WTC11 (cell line): ENCODE data around the gene ESRRG. TPM values are rescaled to one million over a fixed set of nuclear protein-coding genes. Genes with fewer than 3 reads are reported as not detected.

Experiments
- ATAC-seq: fragments of 200-7000 bp; cut with Tn5 transposase; 2 replicates; pipeline ENCODE4 v1.10.0; 2021; ENCODE audit warnings: mild to moderate bottlenecking, moderate library complexity
- CTCF ChIA-PET: fragments of 300-600 bp; sonication (Branson Sonifier 250); formaldehyde crosslinking; loops from one replicate; lab custom pipeline; 2021; ENCODE audit warnings: antibody characterized with exemption; lab: Charles Lee
- POLR2A ChIA-PET: fragments of 350-600 bp; sonication (Branson Sonifier 250); formaldehyde crosslinking; loops from one replicate; lab custom pipeline; 2021; ENCODE audit warnings: antibody characterized with exemption; lab: Charles Lee
- DNase-seq: peaks from one replicate; pipeline ENCODE4 v3.0.0; 2021; ENCODE audit warnings: low spot score
- H3K27ac Mint-ChIP-seq: 2 replicates; pipeline ENCODE4 v1.8.0; 2021; ENCODE audit warnings: mixed read lengths
- H3K27me3 Mint-ChIP-seq: 2 replicates; pipeline ENCODE4 v1.8.0; 2021; ENCODE audit warnings: low read depth, mild to moderate bottlenecking, moderate library complexity, mixed read lengths
- H3K36me3 Mint-ChIP-seq: 2 replicates; pipeline ENCODE4 v1.8.0; 2021; ENCODE audit warnings: mixed read lengths
- H3K4me1 Mint-ChIP-seq: 2 replicates; pipeline ENCODE4 v1.8.0; 2022; ENCODE audit warnings: mixed read lengths
- H3K4me3 Mint-ChIP-seq: 2 replicates; pipeline ENCODE4 v1.8.0; 2021; ENCODE audit warnings: mild to moderate bottlenecking, moderate library complexity, mixed read lengths
- H3K9me3 Mint-ChIP-seq: 2 replicates; pipeline ENCODE4 v1.8.0; 2021; ENCODE audit warnings: mixed read lengths
- ATF1 ChIP-seq: sonication (generic); formaldehyde crosslinking; IDR thresholded peaks from 2 replicates; pipeline ENCODE4 v1.8.1; 2023; ENCODE audit warnings: mild to moderate bottlenecking, moderate library complexity, missing genetic modification reagents
- FOXJ3 ChIP-seq: sonication (generic); formaldehyde crosslinking; IDR thresholded peaks from 2 replicates; pipeline ENCODE4 v1.9.0; 2021; ENCODE audit warnings: missing genetic modification reagents, mild to moderate bottlenecking, borderline replicate concordance
- FOXK1 ChIP-seq: sonication (generic); formaldehyde crosslinking; IDR thresholded peaks from 2 replicates; pipeline ENCODE4 v1.8.0; 2022; ENCODE audit warnings: mild to moderate bottlenecking, moderate library complexity, missing genetic modification reagents
- GABPB1 ChIP-seq: sonication (generic); formaldehyde crosslinking; IDR thresholded peaks from 2 replicates; pipeline ENCODE4 v1.8.1; 2023; ENCODE audit warnings: mild to moderate bottlenecking, missing genetic modification reagents
- HMGA2 ChIP-seq: fragments of 250-450 bp; sonication (Bioruptor Pico); IDR thresholded peaks from 2 replicates; pipeline ENCODE4 v1.4.0; 2021; ENCODE audit warnings: mild to moderate bottlenecking, moderate library complexity
- KAT7 ChIP-seq: sonication (generic); formaldehyde crosslinking; IDR thresholded peaks from 2 replicates; pipeline ENCODE4 v1.8.1; 2023; ENCODE audit warnings: missing genetic modification reagents, mild to moderate bottlenecking, borderline replicate concordance
- MAX ChIP-seq: sonication (generic); formaldehyde crosslinking; IDR thresholded peaks from 2 replicates; pipeline ENCODE4 v1.8.0; 2022; ENCODE audit warnings: mild to moderate bottlenecking, missing genetic modification reagents
- MYBL2 ChIP-seq: sonication (generic); formaldehyde crosslinking; IDR thresholded peaks from 2 replicates; pipeline ENCODE4 v1.8.1; 2023; ENCODE audit warnings: mild to moderate bottlenecking, moderate library complexity, missing genetic modification reagents
- NR2C2 ChIP-seq: sonication (generic); formaldehyde crosslinking; IDR thresholded peaks from 2 replicates; pipeline ENCODE4 v1.8.0; 2022; ENCODE audit warnings: mild to moderate bottlenecking, missing genetic modification reagents
- NR3C1 ChIP-seq: sonication (generic); formaldehyde crosslinking; conservative IDR thresholded peaks from 2 replicates; pipeline ENCODE4 v1.8.1; 2023; ENCODE audit warnings: low read depth, mild to moderate bottlenecking, missing genetic modification reagents
- RELA ChIP-seq: sonication (generic); formaldehyde crosslinking; IDR thresholded peaks from 2 replicates; pipeline ENCODE4 v1.8.1; 2022; ENCODE audit warnings: missing genetic modification reagents, mild to moderate bottlenecking, borderline replicate concordance
- TCF7 ChIP-seq: sonication (generic); formaldehyde crosslinking; IDR thresholded peaks from 2 replicates; pipeline ENCODE4 v1.8.0; 2022; ENCODE audit warnings: mild to moderate bottlenecking, low read depth, missing genetic modification reagents, moderate library complexity
- TEAD1 ChIP-seq: sonication (generic); formaldehyde crosslinking; IDR thresholded peaks from 2 replicates; pipeline ENCODE4 v1.8.0; 2022; ENCODE audit warnings: mild to moderate bottlenecking, missing genetic modification reagents
- ZBTB21 ChIP-seq: sonication (generic); formaldehyde crosslinking; IDR thresholded peaks from 2 replicates; pipeline ENCODE4 v1.8.1; 2023; ENCODE audit warnings: mild to moderate bottlenecking, missing genetic modification reagents, borderline replicate concordance
- ZNF263 ChIP-seq: sonication (generic); formaldehyde crosslinking; IDR thresholded peaks from 2 replicates; pipeline ENCODE4 v1.8.1; 2022; ENCODE audit warnings: low read depth, mild to moderate bottlenecking, moderate library complexity, missing genetic modification reagents
- ZNF317 ChIP-seq: sonication (generic); formaldehyde crosslinking; IDR thresholded peaks from 2 replicates; pipeline ENCODE4 v1.8.1; 2023; ENCODE audit warnings: low read depth, mild to moderate bottlenecking, moderate library complexity, missing genetic modification reagents, borderline replicate concordance
- ZNF423 ChIP-seq: fragments of 250-450 bp; sonication (Bioruptor Pico); IDR thresholded peaks from 2 replicates; pipeline ENCODE4 v2.1.2; 2022; ENCODE audit warnings: mild to moderate bottlenecking, moderate library complexity
- ZNF425 ChIP-seq: fragments of 250-450 bp; sonication (Bioruptor Pico); conservative IDR thresholded peaks from 2 replicates; pipeline ENCODE4 v1.9.0; 2021; ENCODE audit warnings: mild to moderate bottlenecking
- ZNF512 ChIP-seq: sonication (generic); formaldehyde crosslinking; IDR thresholded peaks from 2 replicates; pipeline ENCODE4 v1.8.1; 2022; ENCODE audit warnings: missing genetic modification reagents, borderline replicate concordance
- total RNA-seq: library from RNA; stranded (reverse); gene quantifications from 3 replicates; pipeline ENCODE4 v1.2.3, GENCODE V29; 2021
- TF ChIP-seq, protein P1 (sequence below): fragments of 250-450 bp; sonication (Bioruptor Pico); IDR thresholded peaks from 2 replicates; pipeline ENCODE4 v1.9.0; 2021; ENCODE audit warnings: mild to moderate bottlenecking, borderline replicate concordance
- TF ChIP-seq, protein P2 (sequence below): sonication (generic); formaldehyde crosslinking; IDR thresholded peaks from 2 replicates; pipeline ENCODE4 v1.8.1; 2023; ENCODE audit warnings: mild to moderate bottlenecking, moderate library complexity, missing genetic modification reagents
- TF ChIP-seq, protein P3 (sequence below): sonication (generic); formaldehyde crosslinking; conservative IDR thresholded peaks from 2 replicates; pipeline ENCODE4 v1.8.1; 2022; ENCODE audit warnings: mild to moderate bottlenecking, missing genetic modification reagents

Gene ESRRG
- total RNA-seq, 1 experiment from 2014 or later = 2.3 TPM

DNA sequence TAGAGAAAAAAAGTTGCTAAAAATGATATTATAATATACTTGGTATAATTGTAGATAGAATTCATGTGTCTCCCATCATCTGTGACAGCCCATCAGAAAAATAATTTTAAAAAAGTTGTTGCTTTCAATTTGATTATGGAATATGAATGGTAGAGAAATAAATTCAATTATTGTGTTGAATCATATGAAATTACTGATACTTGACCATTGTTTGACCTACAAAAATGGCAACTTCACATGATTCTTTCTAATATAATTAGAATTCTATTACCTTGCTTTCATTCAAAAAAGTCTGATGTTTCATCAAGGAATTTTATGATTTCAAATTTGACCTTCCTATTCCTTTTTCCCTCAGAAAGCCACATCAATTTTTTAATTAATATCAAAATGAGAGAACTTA is 11.5 kb downstream of the ESRRG start (continued):
- TF ChIP-seq, protein P1, sequence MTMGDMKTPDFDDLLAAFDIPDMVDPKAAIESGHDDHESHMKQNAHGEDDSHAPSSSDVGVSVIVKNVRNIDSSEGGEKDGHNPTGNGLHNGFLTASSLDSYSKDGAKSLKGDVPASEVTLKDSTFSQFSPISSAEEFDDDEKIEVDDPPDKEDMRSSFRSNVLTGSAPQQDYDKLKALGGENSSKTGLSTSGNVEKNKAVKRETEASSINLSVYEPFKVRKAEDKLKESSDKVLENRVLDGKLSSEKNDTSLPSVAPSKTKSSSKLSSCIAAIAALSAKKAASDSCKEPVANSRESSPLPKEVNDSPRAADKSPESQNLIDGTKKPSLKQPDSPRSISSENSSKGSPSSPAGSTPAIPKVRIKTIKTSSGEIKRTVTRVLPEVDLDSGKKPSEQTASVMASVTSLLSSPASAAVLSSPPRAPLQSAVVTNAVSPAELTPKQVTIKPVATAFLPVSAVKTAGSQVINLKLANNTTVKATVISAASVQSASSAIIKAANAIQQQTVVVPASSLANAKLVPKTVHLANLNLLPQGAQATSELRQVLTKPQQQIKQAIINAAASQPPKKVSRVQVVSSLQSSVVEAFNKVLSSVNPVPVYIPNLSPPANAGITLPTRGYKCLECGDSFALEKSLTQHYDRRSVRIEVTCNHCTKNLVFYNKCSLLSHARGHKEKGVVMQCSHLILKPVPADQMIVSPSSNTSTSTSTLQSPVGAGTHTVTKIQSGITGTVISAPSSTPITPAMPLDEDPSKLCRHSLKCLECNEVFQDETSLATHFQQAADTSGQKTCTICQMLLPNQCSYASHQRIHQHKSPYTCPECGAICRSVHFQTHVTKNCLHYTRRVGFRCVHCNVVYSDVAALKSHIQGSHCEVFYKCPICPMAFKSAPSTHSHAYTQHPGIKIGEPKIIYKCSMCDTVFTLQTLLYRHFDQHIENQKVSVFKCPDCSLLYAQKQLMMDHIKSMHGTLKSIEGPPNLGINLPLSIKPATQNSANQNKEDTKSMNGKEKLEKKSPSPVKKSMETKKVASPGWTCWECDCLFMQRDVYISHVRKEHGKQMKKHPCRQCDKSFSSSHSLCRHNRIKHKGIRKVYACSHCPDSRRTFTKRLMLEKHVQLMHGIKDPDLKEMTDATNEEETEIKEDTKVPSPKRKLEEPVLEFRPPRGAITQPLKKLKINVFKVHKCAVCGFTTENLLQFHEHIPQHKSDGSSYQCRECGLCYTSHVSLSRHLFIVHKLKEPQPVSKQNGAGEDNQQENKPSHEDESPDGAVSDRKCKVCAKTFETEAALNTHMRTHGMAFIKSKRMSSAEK = no peak
- no peak for TF ChIP-seq GABPB1
- no peak for TF ChIP-seq ZNF317 (CRISPR knock-in tag)
- no peak for TF ChIP-seq KAT7 (CRISPR knock-in tag)
- no peak for TF ChIP-seq ZBTB21

- CTCF ChIA-PET = interaction anchor here (0.7 kb wide), 1 partner anchor 623 kb away, joined by 3 read pairs; no protein-coding TSS in a partner anchor
- Mint-ChIP-seq H3K4me1 (peaks cover 16% of the 10 kb centered on the region), H3K4me3 (no peak overlapping the region), H3K36me3 (no peaks in the 10 kb centered on the region), H3K9me3 (no peaks in the 10 kb centered on the region), H3K27me3 (no peaks in the 10 kb centered on the region), H3K27ac (no peak overlapping the region)
- DNase-seq (no peak), ATAC-seq (peak; percentile 60)
- TF ChIP-seq MAX (no peak), FOXK1 (no peak), HMGA2 (CRISPR knock-in tag) (no peak), ZNF263 (CRISPR knock-in tag) (no peak), ZNF317 (CRISPR knock-in tag) (no peak), ZBTB21 (no peak), FOXJ3 (CRISPR knock-in tag) (no peak), TEAD1 (no peak), ZNF512 (no peak), ATF1 (CRISPR knock-in tag) (no peak), TCF7 (CRISPR knock-in tag) (no peak), RELA (CRISPR knock-in tag) (no peak), MYBL2 (no peak), NR3C1 (CRISPR knock-in tag) (no peak), ZNF425 (no peak), ZNF423 (CRISPR knock-in tag) (no peak), NR2C2 (no peak), KAT7 (CRISPR knock-in tag) (no peak)
- TF ChIP-seq, protein P2, sequence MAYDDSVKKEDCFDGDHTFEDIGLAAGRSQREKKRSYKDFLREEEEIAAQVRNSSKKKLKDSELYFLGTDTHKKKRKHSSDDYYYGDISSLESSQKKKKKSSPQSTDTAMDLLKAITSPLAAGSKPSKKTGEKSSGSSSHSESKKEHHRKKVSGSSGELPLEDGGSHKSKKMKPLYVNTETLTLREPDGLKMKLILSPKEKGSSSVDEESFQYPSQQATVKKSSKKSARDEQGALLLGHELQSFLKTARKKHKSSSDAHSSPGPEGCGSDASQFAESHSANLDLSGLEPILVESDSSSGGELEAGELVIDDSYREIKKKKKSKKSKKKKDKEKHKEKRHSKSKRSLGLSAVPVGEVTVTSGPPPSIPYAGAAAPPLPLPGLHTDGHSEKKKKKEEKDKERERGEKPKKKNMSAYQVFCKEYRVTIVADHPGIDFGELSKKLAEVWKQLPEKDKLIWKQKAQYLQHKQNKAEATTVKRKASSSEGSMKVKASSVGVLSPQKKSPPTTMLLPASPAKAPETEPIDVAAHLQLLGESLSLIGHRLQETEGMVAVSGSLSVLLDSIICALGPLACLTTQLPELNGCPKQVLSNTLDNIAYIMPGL (CRISPR knock-in tag) = no peak
- TF ChIP-seq, protein P3, sequence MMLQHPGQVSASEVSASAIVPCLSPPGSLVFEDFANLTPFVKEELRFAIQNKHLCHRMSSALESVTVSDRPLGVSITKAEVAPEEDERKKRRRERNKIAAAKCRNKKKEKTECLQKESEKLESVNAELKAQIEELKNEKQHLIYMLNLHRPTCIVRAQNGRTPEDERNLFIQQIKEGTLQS (CRISPR knock-in tag) = no peak
- POLR2A ChIA-PET = no interaction called here
Measured at GRCh38 chr1:216710598-216711333, 12.5 kb downstream of the ESRRG start.
